Lower lobe of right lung (tissue), 2 donors: ENCODE measurements around the gene SAG. TPM values are rescaled to one million over a fixed set of nuclear protein-coding genes. Genes with fewer than 3 reads are reported as not detected.

Experiments
- ATAC-seq, 2 donors: fragments of 200-7000 bp; cut with Tn5 transposase; one replicate each; pipeline ENCODE4 v1.9.1; 2020 to 2022; ENCODE audit warnings: mild to moderate bottlenecking in 2 of 2, moderate library complexity in 2 of 2
- DNase-seq: peaks from one replicate; pipeline ENCODE4 v3.0.0-alpha.2; 2020
- H3K27ac ChIP-seq: fragments of 200-600 bp; one replicate; pipeline ENCODE4 v1.8.0; 2022
- H3K27me3 ChIP-seq: fragments of 200-600 bp; one replicate; pipeline ENCODE4 v1.8.0; 2022; ENCODE audit warnings: low read depth
- H3K36me3 ChIP-seq: fragments of 200-600 bp; one replicate; pipeline ENCODE4 v1.8.0; 2022; ENCODE audit warnings: mild to moderate bottlenecking
- H3K4me1 ChIP-seq: fragments of 200-600 bp; one replicate; pipeline ENCODE4 v1.8.0; 2022
- H3K4me3 ChIP-seq: fragments of 200-600 bp; one replicate; pipeline ENCODE4 v1.8.0; 2022; ENCODE audit warnings: mild to moderate bottlenecking
- H3K9me3 ChIP-seq: fragments of 200-600 bp; one replicate; pipeline ENCODE4 v1.8.0; 2022
- intact Hi-C: fragments of 100-400 bp; cut with DNase I; formaldehyde crosslinking; loops from one replicate; pipeline ENCODE4 v1.11.0; 2022
- total RNA-seq: library from RNA; stranded (reverse); fragmentation: NEBNext Ultra II Directional; extraction: Animal tissue kit (Norgen Biotek cat#: 25700); gene quantifications from one replicate; pipeline ENCODE4 v1.2.1, GENCODE V29; 2021
- TF ChIP-seq, protein P1 (sequence below): fragments of 200-600 bp; IDR thresholded peaks from one replicate; pipeline ENCODE4 v1.8.0; 2022; ENCODE audit warnings: antibody characterized with exemption, mild to moderate bottlenecking
- donor health status: DM: no; HTN: yes; CAD: no; lungs with severe emphysema.

The SAG gene
- total RNA-seq, 1 donor from 2014 or later = not detected

DNA sequence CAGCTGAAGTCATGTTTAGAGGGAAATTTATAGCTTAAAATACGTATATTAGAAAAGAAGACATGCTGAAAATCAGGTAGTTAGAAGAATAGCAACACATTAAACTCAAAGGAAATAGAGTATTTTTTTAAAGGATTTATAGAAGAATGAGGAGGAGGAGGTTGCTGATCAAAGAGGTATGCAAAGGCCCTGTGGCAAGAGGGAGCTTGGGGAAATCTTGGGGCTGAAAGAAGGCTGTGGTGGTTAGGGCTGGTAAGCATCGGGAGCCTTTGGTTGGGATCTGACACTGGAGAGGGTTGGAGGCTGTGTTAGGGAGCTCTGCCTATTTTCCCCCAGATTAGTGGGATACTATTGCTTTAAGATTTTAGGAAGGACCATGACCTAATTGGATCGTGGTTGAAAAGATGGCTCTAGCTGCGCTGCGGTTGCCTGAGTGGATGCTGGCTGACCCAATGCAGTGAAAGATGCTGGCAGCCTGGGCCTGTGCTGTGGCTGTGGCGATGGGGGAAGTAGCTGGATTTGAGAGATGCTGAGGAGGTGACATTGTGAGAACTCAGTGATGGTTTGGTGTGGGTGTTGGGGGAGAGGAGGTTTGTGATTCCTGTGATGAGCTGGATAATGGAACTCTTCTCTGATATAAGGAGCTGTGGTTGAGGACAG is 58.4 kb downstream of the SAG start:
- TF ChIP-seq, protein P1, sequence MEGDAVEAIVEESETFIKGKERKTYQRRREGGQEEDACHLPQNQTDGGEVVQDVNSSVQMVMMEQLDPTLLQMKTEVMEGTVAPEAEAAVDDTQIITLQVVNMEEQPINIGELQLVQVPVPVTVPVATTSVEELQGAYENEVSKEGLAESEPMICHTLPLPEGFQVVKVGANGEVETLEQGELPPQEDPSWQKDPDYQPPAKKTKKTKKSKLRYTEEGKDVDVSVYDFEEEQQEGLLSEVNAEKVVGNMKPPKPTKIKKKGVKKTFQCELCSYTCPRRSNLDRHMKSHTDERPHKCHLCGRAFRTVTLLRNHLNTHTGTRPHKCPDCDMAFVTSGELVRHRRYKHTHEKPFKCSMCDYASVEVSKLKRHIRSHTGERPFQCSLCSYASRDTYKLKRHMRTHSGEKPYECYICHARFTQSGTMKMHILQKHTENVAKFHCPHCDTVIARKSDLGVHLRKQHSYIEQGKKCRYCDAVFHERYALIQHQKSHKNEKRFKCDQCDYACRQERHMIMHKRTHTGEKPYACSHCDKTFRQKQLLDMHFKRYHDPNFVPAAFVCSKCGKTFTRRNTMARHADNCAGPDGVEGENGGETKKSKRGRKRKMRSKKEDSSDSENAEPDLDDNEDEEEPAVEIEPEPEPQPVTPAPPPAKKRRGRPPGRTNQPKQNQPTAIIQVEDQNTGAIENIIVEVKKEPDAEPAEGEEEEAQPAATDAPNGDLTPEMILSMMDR = no peak
- Histone ChIP-seq H3K4me1 (no peaks in the 10 kb centered on the region), H3K27ac (no peak overlapping the region), H3K27me3 (no peaks in the 10 kb centered on the region), H3K9me3 (no peaks in the 10 kb centered on the region), H3K36me3 (no peaks in the 10 kb centered on the region), H3K4me3 (no peak overlapping the region)
- intact Hi-C loops = no loop called here
- no peak for ATAC-seq
- no peak for DNase-seq

DNA sequence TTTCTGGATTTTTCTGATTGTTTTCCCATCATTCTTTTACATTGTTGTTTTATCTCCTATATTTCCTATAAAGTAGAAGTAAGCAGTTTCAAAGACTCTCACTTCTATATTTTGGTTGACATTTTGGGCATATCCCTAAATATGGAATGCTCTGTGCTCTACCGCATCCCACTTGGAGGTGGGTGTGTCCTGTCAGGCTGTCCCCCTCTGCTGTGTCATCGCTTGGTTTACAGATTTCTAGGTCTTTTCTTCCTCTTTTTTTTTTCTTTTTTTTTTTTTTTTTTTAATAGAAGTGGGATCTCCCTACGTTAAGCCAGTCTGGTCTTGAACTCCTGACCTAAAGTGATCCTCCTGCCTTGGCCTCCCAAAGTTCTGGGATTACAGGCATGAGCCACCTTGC is 60.0 kb downstream of the SAG start:
- ATAC-seq = no peak
- no peak for DNase-seq
- H3K27ac ChIP-seq = no peak overlapping the region

DNA sequence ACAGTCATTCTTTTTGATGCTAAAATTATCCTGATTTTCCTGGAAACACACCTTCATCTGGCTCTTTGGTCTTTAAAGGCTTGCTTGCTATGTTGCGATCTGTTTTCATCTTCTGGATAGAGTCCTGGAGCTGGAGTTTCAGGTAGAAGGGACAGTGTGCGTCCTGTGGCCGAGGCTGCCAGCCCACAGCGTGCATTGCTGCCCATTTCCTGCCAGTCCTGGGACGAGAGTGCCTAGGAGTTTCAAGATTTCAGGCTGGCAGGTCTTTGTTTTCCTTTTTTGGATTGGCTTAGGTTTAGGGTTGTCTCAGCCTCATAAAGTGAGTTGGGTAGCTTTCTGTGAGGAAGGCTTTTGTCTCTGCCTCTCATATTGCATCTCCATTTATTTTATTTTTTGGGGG is 61.1 kb downstream of the SAG start:
- no peaks in the 10 kb centered on the region for H3K27me3 ChIP-seq
- H3K4me1 ChIP-seq = no peaks in the 10 kb centered on the region
- no peaks in the 10 kb centered on the region for H3K9me3 ChIP-seq
- no peak overlapping the region for H3K27ac ChIP-seq
- peaks cover 6% of the 10 kb centered on the region for H3K36me3 ChIP-seq
- DNase-seq (no peak), ATAC-seq (peak in 1 of 2 donors; percentile 44)
- no peak overlapping the region for H3K4me3 ChIP-seq
- TF ChIP-seq, protein P1 = no peak
- intact Hi-C loops = no loop called here

More for the DNA sequence above, 60.0 kb downstream of the SAG start:
- peaks cover 6% of the 10 kb centered on the region for H3K36me3 ChIP-seq
- intact Hi-C loops = no loop called here
- TF ChIP-seq, protein P1 = no peak
- no peak overlapping the region for H3K4me3 ChIP-seq
- no peaks in the 10 kb centered on the region for H3K27me3 ChIP-seq
- no peaks in the 10 kb centered on the region for H3K4me1 ChIP-seq
- H3K9me3 ChIP-seq = no peaks in the 10 kb centered on the region

DNA sequence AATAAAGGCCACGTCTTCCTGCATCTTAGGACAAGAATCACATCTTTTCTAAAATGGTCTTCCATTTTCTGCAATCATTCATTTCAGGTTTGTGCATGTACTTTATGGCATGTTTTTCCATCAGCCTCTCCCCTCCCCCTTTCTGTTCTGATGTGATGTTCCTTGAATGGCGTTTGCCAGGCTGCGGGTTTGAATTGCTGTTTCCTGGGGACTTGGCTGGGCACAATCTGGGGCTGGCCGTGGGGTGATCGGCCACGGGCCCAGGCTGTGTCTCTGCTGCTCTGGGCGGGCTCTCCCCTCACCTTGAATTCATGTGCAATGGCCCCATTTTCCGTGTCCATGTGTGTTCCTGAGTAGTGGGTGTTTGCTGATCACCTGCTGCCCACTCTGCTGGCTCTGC is 61.8 kb downstream of the SAG start:
- no peak overlapping the region for H3K4me3 ChIP-seq
- DNase-seq (no peak), ATAC-seq (peak in 1 of 2 donors; percentile 21)
- H3K4me1 ChIP-seq = no peaks in the 10 kb centered on the region
- H3K36me3 ChIP-seq = peaks cover 6% of the 10 kb centered on the region
- intact Hi-C loops = no loop called here
- TF ChIP-seq, protein P1 = no peak
- no peaks in the 10 kb centered on the region for H3K9me3 ChIP-seq
- no peak overlapping the region for H3K27ac ChIP-seq
- no peaks in the 10 kb centered on the region for H3K27me3 ChIP-seq

DNA sequence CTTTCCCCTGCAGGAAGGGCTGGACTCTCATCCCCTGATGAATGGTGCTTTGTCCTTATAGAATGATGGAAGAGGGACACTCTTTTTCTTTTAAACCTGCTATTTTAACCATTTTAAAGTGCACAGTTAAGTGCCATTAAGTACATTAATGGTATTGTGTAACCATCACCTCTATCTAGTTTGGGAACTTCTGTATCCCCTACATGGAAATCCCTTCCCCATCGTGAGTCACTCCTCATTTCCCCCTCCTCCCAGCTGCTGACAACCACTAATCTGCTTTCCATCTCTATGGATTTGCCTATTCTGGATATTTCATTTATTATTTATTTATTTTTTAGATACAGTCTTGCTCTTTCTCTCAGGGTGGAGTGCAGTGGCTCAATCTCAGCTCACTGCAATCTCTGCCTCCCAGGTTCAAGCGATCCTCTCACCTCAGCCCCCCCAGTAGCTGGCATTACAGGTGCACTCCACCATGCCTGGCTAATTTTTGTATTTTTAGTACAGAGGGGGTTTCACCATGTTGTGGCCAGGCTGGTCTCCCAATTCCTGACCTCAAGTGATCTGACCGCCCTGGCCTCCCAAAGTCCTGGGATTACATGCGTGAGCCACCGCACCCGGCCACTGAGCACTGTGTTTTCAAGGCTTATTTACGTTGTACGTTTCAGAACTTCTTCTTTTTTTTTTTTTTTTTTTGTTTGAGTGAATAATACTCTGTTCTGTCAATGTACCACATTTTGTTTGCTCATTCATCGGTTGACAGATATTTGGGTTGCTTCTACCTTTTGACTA is 62.5 kb downstream of the SAG start:
- peak in 1 of 2 donors; percentile 48 for ATAC-seq
- Histone ChIP-seq H3K27me3 (no peaks in the 10 kb centered on the region), H3K27ac (no peak overlapping the region), H3K4me3 (no peak overlapping the region), H3K9me3 (no peaks in the 10 kb centered on the region), H3K36me3 (peaks cover 6% of the 10 kb centered on the region), H3K4me1 (no peaks in the 10 kb centered on the region)
- intact Hi-C loops = no loop called here
- DNase-seq = no peak
- TF ChIP-seq, protein P1 = no peak
